ENCODE measurements around the gene LARP4B.
A peak's percentile ranks its signal among the peaks of the same experiment; 100 is the strongest.
"Not testable (repeated sequence)": the region's sequence is repeated elsewhere in the genome, so short reads cannot be mapped to it uniquely, and the experiment has no call there.

The LARP4B gene

DNA sequence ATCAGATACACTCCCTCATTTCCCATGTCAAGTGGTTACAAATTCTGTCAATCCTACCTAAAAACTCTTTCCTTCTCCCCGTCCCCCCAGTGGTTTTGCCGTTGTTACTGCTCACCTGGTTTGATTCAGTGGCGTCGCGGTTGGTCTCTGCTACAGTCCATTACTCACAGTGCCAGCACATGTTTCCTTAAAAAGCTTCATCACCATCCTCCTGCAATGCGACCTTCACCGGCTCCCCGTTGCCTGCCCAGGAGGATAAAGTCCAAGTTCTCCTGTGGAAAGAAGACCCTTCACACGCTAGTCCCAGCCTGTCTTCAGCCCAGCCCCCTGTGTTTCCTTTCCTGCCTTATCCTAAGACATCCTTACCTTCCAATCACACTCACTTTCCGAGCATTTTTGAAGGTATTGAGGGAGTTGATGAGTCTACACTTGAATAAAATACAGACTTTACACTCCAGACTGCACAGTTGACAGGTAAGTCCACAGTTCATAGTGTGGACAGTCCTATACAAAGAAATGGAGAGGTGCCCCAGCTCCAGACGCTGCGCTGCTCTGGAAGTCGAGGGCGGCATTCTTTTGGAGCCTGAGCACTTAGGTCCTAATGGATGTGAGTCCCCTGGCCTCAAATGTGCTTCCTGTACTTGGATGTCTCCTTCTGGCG, 3.4 kb upstream of the LARP4B start:
- no peak for DNase-seq (ENCODE audit: low read depth)
- H3K27me3 ChIP-seq (replicated peaks; ENCODE audit: control insufficient read depth, insufficient read depth, low read length) = no peaks in the 10 kb centered on the region
- no peak overlapping the region for H3K4me3 ChIP-seq (ENCODE audit: low read length)
- no peaks in the 10 kb centered on the region for H3K36me3 ChIP-seq (ENCODE audit: control insufficient read depth, insufficient read depth, low read length, severe bottlenecking)
- no peaks in the 10 kb centered on the region for H3K9me3 ChIP-seq (ENCODE audit: control insufficient read depth, low read length)
- no peak overlapping the region for H3K9ac ChIP-seq (ENCODE audit: low read length)
- peaks cover 3% of the 10 kb centered on the region for H3K4me1 ChIP-seq (ENCODE audit: control insufficient read depth, insufficient read depth, low read length)

DNA sequence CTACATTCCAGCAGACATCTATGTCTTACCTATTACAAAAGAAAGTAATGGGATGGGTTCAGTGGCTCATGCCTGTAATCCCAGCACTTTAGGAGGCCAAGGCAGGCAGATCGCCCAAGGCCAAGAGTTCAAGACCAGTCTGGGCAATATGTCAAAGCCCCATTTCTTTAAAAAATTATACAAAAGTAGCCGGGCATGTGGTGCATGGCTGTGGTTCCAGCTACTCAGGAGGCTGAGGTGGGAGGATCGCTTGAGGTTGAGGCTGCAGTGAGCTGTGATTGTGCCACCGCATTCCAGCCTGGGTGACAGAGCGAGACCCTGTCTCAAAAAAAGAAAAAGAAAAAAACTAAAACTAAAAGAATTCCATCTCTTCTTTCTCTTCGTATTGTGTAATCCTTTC, 2.7 kb upstream of the LARP4B start:
- H3K4me3 ChIP-seq (ENCODE audit: low read length); H3K9ac ChIP-seq (ENCODE audit: low read length); H3K36me3 ChIP-seq (ENCODE audit: control insufficient read depth, insufficient read depth, low read length, severe bottlenecking); H3K27me3 ChIP-seq (replicated peaks; ENCODE audit: control insufficient read depth, insufficient read depth, low read length); DNase-seq (ENCODE audit: low read depth); H3K9me3 ChIP-seq (ENCODE audit: control insufficient read depth, low read length): not testable (repeated sequence)
- H3K4me1 ChIP-seq (ENCODE audit: control insufficient read depth, insufficient read depth, low read length) = peaks cover 10% of the 10 kb centered on the region

DNA sequence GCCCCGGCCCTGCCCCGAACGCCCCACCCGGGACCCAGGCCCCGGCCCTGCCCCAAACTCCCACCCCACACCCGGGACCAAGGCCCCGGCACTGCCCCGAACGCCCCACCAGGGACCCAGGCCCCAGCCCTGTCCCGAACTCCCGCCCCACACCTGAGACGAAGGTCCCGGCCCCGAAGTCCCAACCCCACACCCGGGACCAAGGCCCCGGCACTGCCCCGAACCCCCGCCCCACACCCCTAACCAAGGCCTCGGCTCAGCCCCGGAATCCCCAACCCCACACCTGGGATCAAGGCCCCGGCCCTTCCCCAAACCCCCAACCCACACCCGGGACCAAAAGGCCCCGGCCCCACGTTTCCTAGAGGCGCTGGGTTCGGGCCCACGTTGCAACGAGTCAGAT, 1.1 kb upstream of the LARP4B start:
- H3K27me3 ChIP-seq (replicated peaks; ENCODE audit: control insufficient read depth, insufficient read depth, low read length) = no peaks in the 10 kb centered on the region
- H3K4me3 ChIP-seq (ENCODE audit: low read length) = no peak overlapping the region
- peaks cover 14% of the 10 kb centered on the region for H3K4me1 ChIP-seq (ENCODE audit: control insufficient read depth, insufficient read depth, low read length)
- H3K36me3 ChIP-seq (ENCODE audit: control insufficient read depth, insufficient read depth, low read length, severe bottlenecking) = no peaks in the 10 kb centered on the region
- H3K9me3 ChIP-seq (ENCODE audit: control insufficient read depth, low read length) = no peaks in the 10 kb centered on the region
- no peak overlapping the region for H3K9ac ChIP-seq (ENCODE audit: low read length)
- DNase-seq (ENCODE audit: low read depth) = no peak

DNA sequence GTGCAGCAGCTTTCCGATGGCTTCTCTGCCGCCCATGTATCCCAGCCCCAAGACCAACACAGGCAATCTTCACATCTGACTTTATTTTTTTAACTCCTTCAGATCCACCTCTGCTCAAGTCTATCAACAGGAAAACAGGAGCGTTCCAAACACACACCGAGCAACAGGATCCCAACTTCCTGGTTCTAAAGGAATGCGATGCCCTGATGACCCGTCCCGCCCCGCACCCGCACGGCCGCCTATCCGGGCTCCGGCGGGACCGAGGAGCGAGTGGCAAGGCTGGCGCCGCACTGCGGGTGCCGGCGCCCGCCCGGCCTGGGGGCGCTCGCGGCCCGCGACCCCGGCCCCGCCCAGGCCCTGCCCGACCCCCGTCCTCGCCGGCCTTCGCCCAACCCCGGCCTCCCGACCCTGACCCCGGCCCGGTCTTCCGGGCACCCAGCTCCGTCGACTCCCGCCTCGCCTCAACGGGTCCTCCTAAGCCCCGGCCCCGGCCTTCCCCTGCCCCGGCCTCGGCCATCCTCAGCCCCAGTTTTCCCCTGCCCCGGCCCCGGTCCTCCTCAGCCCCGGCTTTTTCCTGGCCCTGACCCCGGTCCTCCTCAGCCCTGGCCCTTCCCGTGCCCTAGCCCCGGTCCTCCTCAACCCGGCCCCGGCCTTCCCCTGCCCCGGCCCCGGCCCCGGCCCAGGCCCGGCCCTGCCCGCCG, 730 bp downstream of the LARP4B start:
- peaks cover 4% of the 10 kb centered on the region for H3K36me3 ChIP-seq (ENCODE audit: control insufficient read depth, insufficient read depth, low read length, severe bottlenecking)
- peak overlapping the region; percentile 83 for H3K9ac ChIP-seq (ENCODE audit: low read length)
- H3K9me3 ChIP-seq (ENCODE audit: control insufficient read depth, low read length) = no peaks in the 10 kb centered on the region
- no peaks in the 10 kb centered on the region for H3K27me3 ChIP-seq (replicated peaks; ENCODE audit: control insufficient read depth, insufficient read depth, low read length)
- peak overlapping the region; percentile 92 for H3K4me3 ChIP-seq (ENCODE audit: low read length)
- H3K4me1 ChIP-seq (ENCODE audit: control insufficient read depth, insufficient read depth, low read length) = peaks cover 14% of the 10 kb centered on the region
- peak; percentile 84 for DNase-seq (ENCODE audit: low read depth)

DNA sequence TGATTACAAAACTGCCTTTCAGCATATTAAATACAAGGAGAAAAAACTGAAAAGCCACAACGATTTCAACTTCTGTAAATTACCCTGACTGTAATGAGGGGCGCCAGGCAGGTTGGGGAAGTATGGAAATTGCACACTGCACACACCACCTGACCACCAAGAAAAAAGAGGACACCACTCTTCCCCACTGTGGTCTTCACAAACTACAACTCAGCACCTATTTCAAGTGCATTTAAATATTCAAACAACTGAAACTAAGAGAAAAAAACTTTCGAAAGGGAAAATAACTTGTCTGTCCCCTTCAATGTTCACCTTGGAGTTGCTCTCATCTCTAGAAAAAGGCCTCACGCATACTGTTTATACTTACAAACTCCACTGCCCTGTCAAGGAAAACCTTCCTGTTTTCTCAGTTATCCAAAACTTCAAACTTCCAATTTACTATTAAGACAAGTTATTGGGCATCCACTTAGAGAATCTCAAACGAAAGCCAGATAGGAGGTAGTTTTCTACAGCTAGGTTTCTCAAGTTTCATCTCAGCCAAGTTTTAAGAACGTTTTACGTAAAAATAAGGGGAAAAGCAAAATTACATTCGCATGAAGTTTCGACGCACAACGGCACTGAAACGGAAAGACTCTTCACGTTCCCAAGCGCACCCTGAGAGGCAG, 1.4 kb downstream of the LARP4B start:
- peak; percentile 28 for DNase-seq (ENCODE audit: low read depth)
- no peaks in the 10 kb centered on the region for H3K9me3 ChIP-seq (ENCODE audit: control insufficient read depth, low read length)

DNA sequence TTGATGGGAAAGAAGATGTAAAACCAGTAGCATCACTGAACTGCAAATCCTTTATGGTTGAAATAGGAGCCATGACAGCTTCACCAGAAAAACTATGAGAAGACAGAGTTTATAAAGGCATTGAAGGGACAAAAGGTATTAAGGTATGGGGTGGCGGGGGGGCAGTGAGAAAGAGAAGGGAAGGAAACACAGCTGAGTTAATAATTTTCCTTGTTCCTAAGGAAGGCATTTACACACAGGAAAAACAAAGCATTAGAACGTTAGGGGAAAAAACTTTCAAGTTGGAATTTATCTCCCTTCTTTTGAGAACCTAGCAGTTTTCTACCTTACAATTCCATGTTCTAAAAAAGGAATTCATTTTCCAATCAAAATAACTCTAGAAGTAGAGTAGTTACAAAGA, 4.4 kb downstream of the LARP4B start:
- H3K36me3 ChIP-seq (ENCODE audit: control insufficient read depth, insufficient read depth, low read length, severe bottlenecking) = peaks cover 10% of the 10 kb centered on the region
- no peak for DNase-seq (ENCODE audit: low read depth)
- no peaks in the 10 kb centered on the region for H3K27me3 ChIP-seq (replicated peaks; ENCODE audit: control insufficient read depth, insufficient read depth, low read length)
- H3K4me3 ChIP-seq (ENCODE audit: low read length) = no peak overlapping the region
- no peak overlapping the region for H3K9ac ChIP-seq (ENCODE audit: low read length)
- no peaks in the 10 kb centered on the region for H3K9me3 ChIP-seq (ENCODE audit: control insufficient read depth, low read length)
- H3K4me1 ChIP-seq (ENCODE audit: control insufficient read depth, insufficient read depth, low read length) = peaks cover 18% of the 10 kb centered on the region

More for the DNA sequence above, 1.4 kb downstream of the LARP4B start:
- H3K36me3 ChIP-seq (ENCODE audit: control insufficient read depth, insufficient read depth, low read length, severe bottlenecking) = peaks cover 4% of the 10 kb centered on the region
- H3K27me3 ChIP-seq (replicated peaks; ENCODE audit: control insufficient read depth, insufficient read depth, low read length) = no peaks in the 10 kb centered on the region
- peak overlapping the region; percentile 92 for H3K4me3 ChIP-seq (ENCODE audit: low read length)
- peak overlapping the region; percentile 83 for H3K9ac ChIP-seq (ENCODE audit: low read length)
- H3K4me1 ChIP-seq (ENCODE audit: control insufficient read depth, insufficient read depth, low read length) = peaks cover 14% of the 10 kb centered on the region

DNA sequence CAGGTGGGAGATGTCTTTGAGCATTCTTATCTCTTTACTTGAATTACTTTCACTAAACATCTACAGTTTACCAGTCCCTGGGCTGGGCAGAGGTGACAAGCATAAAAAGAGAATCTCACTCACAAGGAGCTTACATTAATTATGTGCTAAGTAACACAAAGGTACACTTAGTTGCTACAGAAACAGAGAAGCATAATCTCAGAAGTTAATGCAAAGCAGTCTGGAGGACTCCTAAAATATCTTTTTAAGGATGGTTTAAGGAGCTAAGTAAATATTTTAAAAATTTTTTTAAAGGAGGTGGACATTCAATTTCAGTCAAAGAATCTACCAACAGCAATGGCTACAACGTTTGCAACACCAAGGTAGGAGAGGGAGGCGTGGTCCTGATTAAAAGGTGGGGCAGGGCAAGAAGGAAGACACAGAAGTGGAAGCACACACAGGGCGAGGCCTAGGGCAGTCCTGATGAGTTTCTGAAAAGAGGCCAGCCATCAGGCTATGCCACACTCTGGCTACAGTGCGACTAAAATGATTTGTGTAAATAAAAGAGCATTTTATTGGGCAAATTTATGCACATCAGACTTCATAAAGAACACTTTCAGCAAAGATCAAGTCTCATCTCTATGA, 5.3 kb downstream of the LARP4B start:
- Histone ChIP-seq H3K4me3 (ENCODE audit: low read length) (no peak overlapping the region), H3K9me3 (ENCODE audit: control insufficient read depth, low read length) (no peaks in the 10 kb centered on the region), H3K4me1 (ENCODE audit: control insufficient read depth, insufficient read depth, low read length) (peaks cover 25% of the 10 kb centered on the region), H3K36me3 (ENCODE audit: control insufficient read depth, insufficient read depth, low read length, severe bottlenecking) (peaks cover 10% of the 10 kb centered on the region), H3K9ac (ENCODE audit: low read length) (no peak overlapping the region), H3K27me3 (replicated peaks; ENCODE audit: control insufficient read depth, insufficient read depth, low read length) (no peaks in the 10 kb centered on the region)
- no peak for DNase-seq (ENCODE audit: low read depth)

DNA sequence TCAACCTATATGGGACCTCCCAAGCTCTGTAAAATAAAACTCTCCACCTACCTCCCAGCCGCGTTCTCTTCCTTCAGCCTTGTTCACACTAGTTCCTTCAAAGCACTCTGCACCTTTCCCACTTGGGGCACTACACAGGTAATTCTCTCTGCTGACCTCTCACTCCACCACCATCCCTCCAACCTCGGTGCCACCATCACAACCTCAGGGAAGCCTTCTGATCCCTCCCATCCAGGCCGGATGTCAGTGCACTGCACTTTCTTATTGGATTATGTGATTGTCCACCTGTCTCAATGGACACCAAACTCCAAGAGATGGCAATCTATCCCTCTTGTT, 7.0 kb downstream of the LARP4B start:
- Histone ChIP-seq H3K4me1 (ENCODE audit: control insufficient read depth, insufficient read depth, low read length) (peaks cover 25% of the 10 kb centered on the region), H3K27me3 (replicated peaks; ENCODE audit: control insufficient read depth, insufficient read depth, low read length) (no peaks in the 10 kb centered on the region), H3K9me3 (ENCODE audit: control insufficient read depth, low read length) (no peaks in the 10 kb centered on the region), H3K36me3 (ENCODE audit: control insufficient read depth, insufficient read depth, low read length, severe bottlenecking) (peaks cover 10% of the 10 kb centered on the region), H3K9ac (ENCODE audit: low read length) (no peak overlapping the region), H3K4me3 (ENCODE audit: low read length) (no peak overlapping the region)
- no peak for DNase-seq (ENCODE audit: low read depth)

DNA sequence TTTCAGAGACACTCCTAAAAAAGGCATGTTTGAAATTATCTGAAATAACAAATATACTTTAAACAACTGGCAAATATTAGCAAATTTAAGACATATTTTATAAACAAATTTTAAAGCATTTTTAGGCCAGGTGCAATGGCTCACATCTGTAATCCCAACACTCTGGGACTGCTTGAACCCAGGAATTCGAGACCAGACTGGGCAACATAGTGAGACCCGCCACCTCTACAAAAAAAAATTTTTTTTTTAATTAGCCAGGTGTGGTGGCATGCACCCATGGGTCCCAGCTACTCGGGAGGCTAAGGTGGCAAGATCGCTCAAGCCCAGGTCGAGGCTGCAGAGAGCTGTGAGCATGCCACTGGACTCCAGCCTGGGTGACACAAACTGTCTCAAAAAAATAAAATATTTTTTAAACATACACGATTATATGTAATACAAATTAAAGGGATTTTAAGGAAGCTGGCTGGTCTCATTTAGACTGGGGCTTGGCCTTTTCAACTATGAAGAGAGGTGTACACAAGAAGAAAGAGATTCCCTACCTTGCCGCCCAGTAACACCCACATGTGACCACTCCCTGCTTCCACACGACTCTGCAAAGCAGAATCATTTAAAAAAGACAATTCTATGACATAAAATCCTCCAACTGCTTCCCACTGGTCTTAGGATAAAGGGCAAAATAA, 7.5 kb downstream of the LARP4B start:
- no peak for DNase-seq (ENCODE audit: low read depth)
- Histone ChIP-seq H3K9ac (ENCODE audit: low read length) (no peak overlapping the region), H3K9me3 (ENCODE audit: control insufficient read depth, low read length) (no peaks in the 10 kb centered on the region), H3K36me3 (ENCODE audit: control insufficient read depth, insufficient read depth, low read length, severe bottlenecking) (peaks cover 10% of the 10 kb centered on the region), H3K27me3 (replicated peaks; ENCODE audit: control insufficient read depth, insufficient read depth, low read length) (no peaks in the 10 kb centered on the region), H3K4me1 (ENCODE audit: control insufficient read depth, insufficient read depth, low read length) (peaks cover 25% of the 10 kb centered on the region), H3K4me3 (ENCODE audit: low read length) (no peak overlapping the region)

DNA sequence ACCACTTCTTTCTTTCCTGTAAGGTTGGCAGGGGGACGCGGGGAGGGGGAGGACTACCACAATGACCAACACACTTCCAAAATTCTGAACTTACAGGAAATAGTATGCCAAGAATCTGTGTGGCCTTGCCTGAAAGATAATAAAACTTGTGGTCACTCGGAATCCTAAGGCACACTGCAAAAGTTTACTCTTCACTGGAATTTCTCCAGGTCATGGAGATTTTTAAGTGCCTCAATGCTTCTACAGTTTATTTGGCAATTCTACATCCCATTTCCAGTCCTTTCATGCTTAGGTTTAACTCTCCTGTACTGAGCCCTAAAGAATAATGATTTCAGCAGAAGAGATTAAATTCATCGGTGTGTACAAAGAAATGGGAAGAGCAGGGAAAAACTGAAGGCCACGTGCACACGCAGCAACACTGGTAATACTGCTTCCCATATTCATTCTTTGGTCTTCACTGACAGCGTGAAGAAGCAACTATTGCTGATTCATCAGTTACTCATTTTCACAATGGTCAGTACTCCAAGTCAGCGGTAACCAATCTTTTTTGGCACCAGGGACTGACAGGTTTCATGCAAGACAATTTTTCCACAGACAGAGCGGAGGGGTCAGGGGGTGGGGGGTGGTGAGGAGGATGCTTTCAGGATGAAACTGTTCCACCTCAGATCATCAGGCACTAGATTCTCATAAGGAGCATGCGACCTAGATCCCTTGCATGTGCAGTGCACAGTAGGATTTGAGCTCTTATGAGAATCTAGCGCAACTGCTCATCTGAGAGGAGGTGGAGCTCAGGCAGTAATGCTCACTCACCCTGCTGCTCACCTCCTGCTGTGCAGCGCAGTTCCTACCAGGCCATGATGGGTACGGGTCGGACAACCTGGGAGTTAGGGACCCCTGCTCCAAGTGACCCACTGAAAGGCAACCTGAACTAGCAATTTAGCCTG, 9.8 kb downstream of the LARP4B start:
- peak; percentile 31 for DNase-seq (ENCODE audit: low read depth)
- Histone ChIP-seq H3K4me3 (ENCODE audit: low read length) (no peak overlapping the region), H3K36me3 (ENCODE audit: control insufficient read depth, insufficient read depth, low read length, severe bottlenecking) (peaks cover 16% of the 10 kb centered on the region), H3K27me3 (replicated peaks; ENCODE audit: control insufficient read depth, insufficient read depth, low read length) (no peaks in the 10 kb centered on the region), H3K9me3 (ENCODE audit: control insufficient read depth, low read length) (no peaks in the 10 kb centered on the region), H3K9ac (ENCODE audit: low read length) (no peak overlapping the region), H3K4me1 (ENCODE audit: control insufficient read depth, insufficient read depth, low read length) (peaks cover 23% of the 10 kb centered on the region)

Measured in adipocyte (in vitro differentiated cells).